Right lobe of liver (tissue), 6 donors: ENCODE measurements around the gene WNT4. TPM values are rescaled to one million over a fixed set of nuclear protein-coding genes. Genes with fewer than 3 reads are reported as not detected.

Experiments
- ATAC-seq, 4 donors: fragments of 200-7000 bp; cut with Tn5 transposase; one replicate each; pipeline ENCODE4 v1.9.1; 2020; ENCODE audit warnings: mild to moderate bottlenecking in 4 of 4, moderate library complexity in 4 of 4
- DNase-seq, 3 donors: peaks; one replicate each; pipeline ENCODE4 v3.0.0-alpha.2; 2020
- H3K27ac ChIP-seq, 3 donors: fragments of 200-600 bp; one replicate each; pipeline ENCODE4 v1.8.0; 2022
- H3K27me3 ChIP-seq, 2 donors: fragments of 200-600 bp; one replicate each; pipeline ENCODE4 v1.8.0; 2022
- H3K36me3 ChIP-seq, 4 donors: fragments of 200-600 bp; sonication (generic) in 1 of 4; one replicate each; pipeline versions ENCODE4 v1.5.1 to v1.8.0; 2017 to 2022; ENCODE audit warnings: control low read depth in 1 of 4
- H3K4me1 ChIP-seq, 4 donors: fragments of 200-600 bp; sonication (generic) in 1 of 4; one replicate each; pipeline versions ENCODE4 v1.5.1 to v1.8.0; 2017 to 2022; ENCODE audit warnings: control low read depth in 1 of 4
- H3K4me3 ChIP-seq, 3 donors: fragments of 200-600 bp; one replicate each; pipeline ENCODE4 v1.8.0; 2022
- H3K9me3 ChIP-seq, 4 donors: fragments of 200-600 bp; sonication (generic) in 1 of 4; one replicate each; pipeline versions ENCODE4 v1.5.1 to v1.8.0; 2017 to 2022; ENCODE audit warnings: control low read depth in 1 of 4
- CTCF ChIP-seq, 4 donors: fragments of 200-600 bp in 3 of 4; fragments of 450-650 bp in 1 of 4; IDR thresholded peaks; one replicate each; pipeline versions ENCODE4 v1.5.1 to v1.8.0; 2016 to 2022; ENCODE audit warnings: antibody characterized with exemption in 4 of 4, mild to moderate bottlenecking in 2 of 4
- POLR2A ChIP-seq: fragments of 450-650 bp; IDR thresholded peaks from one replicate; pipeline ENCODE4 v1.6.1; 2017; ENCODE audit warnings: antibody characterized with exemption, mild to moderate bottlenecking
- WGBS: methylation state at CpG from one replicate; pipeline ENCODE4 v1.1.6; 2018; ENCODE audit warnings: low coverage, low lambda C conversion rate; ENCODE audit not compliant: insufficient coverage; ENCODE audit errors: missing lambda C conversion rate; 5-methylcytosine and 5-hydroxymethylcytosine counted together
- intact Hi-C, 2 donors: fragments of 100-400 bp; cut with DNase I; formaldehyde crosslinking; loops; one replicate each; pipeline versions ENCODE4 v1.11.2 to v1.14.1; 2022
- total RNA-seq, 6 experiments: library from RNA; depleted of rRNA in 2 of 6; stranded (reverse); fragments of >200 nt in 2 of 6; fragmentation: NEBNext Ultra II Directional in 3 of 6; extraction: Animal tissue kit (Norgen Biotek cat#: 25700) in 3 of 6; gene quantifications; one replicate each; pipeline versions ENCODE4 v1.1.0 to v1.2.4, GENCODE V29; 2016 to 2023
- donor health status: DM: no; HTN: yes; CAD: no.
- donor health status: DM: no; HTN: no; CAD: no.
- donor health status: DM: no; HTN: no; CAD: no.
- donor health status: DM: no; HTN: yes; CAD: no.
- donor health status: DM: no; HTN: yes; CAD: no.

Gene WNT4
- total RNA-seq, 6 experiments from 2014 or later: 0.06 to 0.46 (median 0.21) TPM; not detected in 2

- ATAC-seq (peak in 3 of 4 donors; percentile 19 to 50 (median 22)), DNase-seq (no peak)
- Histone ChIP-seq H3K27ac (no peak overlapping the region), H3K36me3 (peaks cover 0 to 17% (median 5%) of the 10 kb centered on the region in 4 donors), H3K4me1 (peaks cover 0 to 36% (median 7%) of the 10 kb centered on the region in 4 donors), H3K27me3 (no peaks in the 10 kb centered on the region), H3K9me3 (no peaks in the 10 kb centered on the region), H3K4me3 (no peak overlapping the region)
- intact Hi-C loops: no loop called here
- 34% methylated on average over 2 of the region's 2 CpGs for WGBS
- no peak for TF ChIP-seq CTCF (IDR thresholded peaks at IDR 0.05)
Measured at GRCh38 chr1:22075718-22076117, 67.2 kb downstream of the WNT4 start.

GRCh38 chr1:22074803-22075202, 68.1 kb downstream of the WNT4 start:
- Histone ChIP-seq H3K27me3 (no peaks in the 10 kb centered on the region), H3K4me1 (peaks cover 0 to 39% (median 7%) of the 10 kb centered on the region in 4 donors), H3K9me3 (no peaks in the 10 kb centered on the region), H3K27ac (no peak overlapping the region), H3K36me3 (peaks cover 0 to 11% (median 3%) of the 10 kb centered on the region in 4 donors), H3K4me3 (no peak overlapping the region)
- no peak for DNase-seq
- TF ChIP-seq CTCF (IDR thresholded peaks at IDR 0.05) (no peak), POLR2A (no peak)
- intact Hi-C loops: no loop called here
- 35% methylated on average over 1 of the region's 1 CpG for WGBS
- ATAC-seq: no peak

- no peaks in the 10 kb centered on the region for H3K9me3 ChIP-seq
- H3K4me1 ChIP-seq: peaks cover 0 to 40% (median 5%) of the 10 kb centered on the region in 4 donors
- no peak overlapping the region for H3K4me3 ChIP-seq
- DNase-seq (no peak), ATAC-seq (peak in 3 of 4 donors; percentile 30 to 40 (median 31))
- H3K36me3 ChIP-seq: no peaks in the 10 kb centered on the region
- no peak for TF ChIP-seq POLR2A
- no peak for TF ChIP-seq CTCF (IDR thresholded peaks at IDR 0.05)
- 54% methylated on average over 2 of the region's 2 CpGs for WGBS
- H3K27ac ChIP-seq: no peak overlapping the region
- H3K27me3 ChIP-seq: no peaks in the 10 kb centered on the region
- intact Hi-C loops: no loop called here
Measured at GRCh38 chr1:22071511-22071910, 71.4 kb downstream of the WNT4 start.

Other genes with a start within 250 kb of the WNT4 start
- 10 to 100 TPM; 31.3 to 90.9 (median 43.7) TPM for gene HSPG2, start 205.8 kb downstream of the WNT4 start, total RNA-seq
- gene CELA3B, start 166.1 kb downstream of the WNT4 start, total RNA-seq: not detected
- under 1 TPM in 1 of 6 experiments, not detected in 5; 0.22 TPM for gene CELA3A, start 141.4 kb downstream of the WNT4 start, total RNA-seq
- gene CDC42, start 90.4 kb downstream of the WNT4 start, total RNA-seq: 100 to 1,000 TPM in 3 of 6 experiments, 10 to 100 TPM in 3; 74.4 to 128 (median 95.9) TPM